Measurements from ENCODE around the gene COMMD4. TPM values are rescaled to one million over a fixed set of nuclear protein-coding genes. Genes with fewer than 3 reads are reported as not detected.
A peak's percentile ranks its signal among the peaks of the same experiment; 100 is the strongest.
"Not testable (repeated sequence)": the region's sequence is repeated elsewhere in the genome, so short reads cannot be mapped to it uniquely, and the experiment has no call there.

The COMMD4 gene
- total RNA-seq, 2 donors from 2014 or later = 35.3 to 43.8 TPM

DNA sequence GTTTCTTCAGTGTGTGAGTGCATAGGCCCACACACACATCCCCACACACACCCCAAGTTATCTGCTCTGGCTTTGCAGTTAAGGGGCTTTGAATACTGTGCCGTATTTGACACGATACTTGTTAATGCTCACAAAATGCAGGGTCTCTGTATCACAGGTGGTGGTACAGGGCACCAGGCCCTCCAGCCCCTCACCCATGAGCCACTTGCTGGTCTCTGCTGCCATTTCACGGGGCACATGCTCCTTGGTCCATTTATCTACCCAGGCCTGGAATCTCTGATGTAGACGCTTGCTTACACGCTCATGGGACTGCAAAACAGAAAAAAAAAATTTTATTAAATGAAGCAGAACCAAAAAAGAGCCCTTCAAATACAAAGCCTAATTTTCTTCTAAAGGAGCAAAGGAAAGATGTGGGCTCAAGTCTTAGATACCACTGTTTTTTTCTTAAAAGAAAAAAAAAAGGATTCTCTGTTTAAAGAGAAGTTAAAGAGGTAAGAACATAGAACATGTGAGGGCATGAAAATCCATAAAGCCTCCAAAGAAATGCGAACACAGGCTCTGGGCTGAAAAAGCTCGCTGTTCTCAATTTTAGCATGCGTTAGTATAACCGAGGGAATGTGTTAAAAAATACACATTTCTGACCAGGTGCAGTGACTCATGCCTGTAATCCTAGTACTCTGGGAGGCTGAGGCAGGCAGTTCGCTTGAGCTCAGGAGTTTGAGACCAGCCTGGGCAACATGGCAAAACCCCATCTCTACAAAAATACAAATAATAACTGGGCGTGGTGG is 36.2 kb downstream of the COMMD4 start:
- no peak overlapping the region for H3K4me3 ChIP-seq
- intact Hi-C loops (cut with DNase I) = no loop called here
- no peaks in the 10 kb centered on the region for H3K27me3 ChIP-seq
- no peak for DNase-seq
- ATAC-seq = no peak
- no peak for TF ChIP-seq POLR2A (IDR thresholded peaks at IDR 0.05)
- TF ChIP-seq, protein P1, sequence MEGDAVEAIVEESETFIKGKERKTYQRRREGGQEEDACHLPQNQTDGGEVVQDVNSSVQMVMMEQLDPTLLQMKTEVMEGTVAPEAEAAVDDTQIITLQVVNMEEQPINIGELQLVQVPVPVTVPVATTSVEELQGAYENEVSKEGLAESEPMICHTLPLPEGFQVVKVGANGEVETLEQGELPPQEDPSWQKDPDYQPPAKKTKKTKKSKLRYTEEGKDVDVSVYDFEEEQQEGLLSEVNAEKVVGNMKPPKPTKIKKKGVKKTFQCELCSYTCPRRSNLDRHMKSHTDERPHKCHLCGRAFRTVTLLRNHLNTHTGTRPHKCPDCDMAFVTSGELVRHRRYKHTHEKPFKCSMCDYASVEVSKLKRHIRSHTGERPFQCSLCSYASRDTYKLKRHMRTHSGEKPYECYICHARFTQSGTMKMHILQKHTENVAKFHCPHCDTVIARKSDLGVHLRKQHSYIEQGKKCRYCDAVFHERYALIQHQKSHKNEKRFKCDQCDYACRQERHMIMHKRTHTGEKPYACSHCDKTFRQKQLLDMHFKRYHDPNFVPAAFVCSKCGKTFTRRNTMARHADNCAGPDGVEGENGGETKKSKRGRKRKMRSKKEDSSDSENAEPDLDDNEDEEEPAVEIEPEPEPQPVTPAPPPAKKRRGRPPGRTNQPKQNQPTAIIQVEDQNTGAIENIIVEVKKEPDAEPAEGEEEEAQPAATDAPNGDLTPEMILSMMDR (IDR thresholded peaks at IDR 0.05) = no peak
- H3K4me1 ChIP-seq = peaks cover 22% of the 10 kb centered on the region
- no peak overlapping the region for H3K27ac ChIP-seq
- peaks cover 0 to 16% of the 10 kb centered on the region in 2 donors for H3K36me3 ChIP-seq (replicated peaks in 1 of 2; ENCODE audit: insufficient read depth in 1 of 2, low read depth in 2 of 2)
- WGBS, 2 donors = 92 to 93% methylated on average over 11 of the region's 11 CpGs
- no peaks in the 10 kb centered on the region for H3K9me3 ChIP-seq

DNA sequence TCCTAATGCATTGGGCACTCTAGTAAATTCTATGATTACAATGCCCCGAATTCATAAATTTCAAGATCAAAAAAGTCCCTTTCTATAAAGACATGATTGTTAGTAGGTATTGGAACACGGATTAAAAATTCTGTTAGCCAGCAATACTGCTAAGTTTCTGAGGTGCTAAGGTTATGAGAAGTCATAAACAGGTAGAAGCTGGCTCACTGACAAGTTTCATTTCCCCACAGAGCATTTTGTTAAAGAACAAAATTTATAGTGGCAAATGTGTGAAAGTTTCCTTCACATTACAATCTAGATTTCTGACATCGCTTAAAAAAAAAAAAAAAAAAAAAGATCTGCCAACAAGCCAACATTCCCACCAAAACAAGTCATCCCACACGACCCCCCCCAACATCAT is 44.9 kb downstream of the COMMD4 start:
- no peak for ATAC-seq
- intact Hi-C loops (cut with DNase I) = no loop called here
- H3K27me3 ChIP-seq = no peaks in the 10 kb centered on the region

DNA sequence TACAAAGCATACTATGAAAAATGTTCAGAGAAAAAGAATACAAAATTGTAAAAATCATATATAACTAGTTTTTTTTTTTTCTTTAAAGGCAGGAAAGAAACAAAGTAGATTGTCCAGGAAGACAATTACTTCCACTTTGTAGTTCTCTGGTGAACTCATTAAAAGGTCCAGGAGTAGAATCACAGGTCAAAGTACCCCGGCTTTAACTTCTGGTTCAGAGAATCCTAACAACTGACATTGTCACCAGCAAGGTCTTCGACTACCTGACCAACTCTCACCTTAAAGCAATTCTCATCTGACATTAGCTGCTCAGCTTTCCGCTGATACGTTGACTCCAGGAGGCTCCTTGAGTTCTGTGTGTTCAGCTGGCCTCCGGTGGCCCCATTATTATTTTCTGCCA is 48.1 kb downstream of the COMMD4 start:
- 38 to 61% methylated on average over 5 of the region's 5 CpGs for WGBS, 2 donors
- intact Hi-C loops (cut with DNase I); H3K4me3 ChIP-seq; ATAC-seq; H3K27ac ChIP-seq; H3K9me3 ChIP-seq; H3K4me1 ChIP-seq; H3K27me3 ChIP-seq: not testable (repeated sequence)
- peak in 1 of 4 donors; percentile 15 for DNase-seq
- H3K36me3 ChIP-seq (replicated peaks in 1 of 2; ENCODE audit: insufficient read depth in 1 of 2, low read depth in 2 of 2) = peaks cover 17 to 43% of the 10 kb centered on the region in 2 donors

More for the DNA sequence above, 44.9 kb downstream of the COMMD4 start:
- Histone ChIP-seq H3K4me3 (no peak overlapping the region), H3K36me3 (replicated peaks in 1 of 2; ENCODE audit: insufficient read depth in 1 of 2, low read depth in 2 of 2) (peaks cover 7 to 36% of the 10 kb centered on the region in 2 donors), H3K9me3 (no peaks in the 10 kb centered on the region), H3K4me1 (no peaks in the 10 kb centered on the region), H3K27ac (no peak overlapping the region)
- TF ChIP-seq, protein P1 (IDR thresholded peaks at IDR 0.05) = no peak
- no peak for TF ChIP-seq POLR2A (IDR thresholded peaks at IDR 0.05)
- 73 to 80% methylated on average over 4 of the region's 4 CpGs for WGBS, 2 donors
- no peak for DNase-seq

MicroRNAs within 50 kb of the gene (microRNA counts, 767-probe panel; counts per million panel counts)
- 736 to 1,799 counts per million in 2 donors for microRNA hsa-miR-631

Small RNA genes lying within 50 kb of the gene (microRNA-seq; reads per million reads assigned to microRNA genes)
- 0 reads per million in 2 donors for gene MIR631 (ENCODE audit: borderline number of aligned reads in 2 of 2, borderline replicate concordance in 2 of 2)

Small RNA genes lying within 50 kb of the gene (small RNA-seq; reads per million reads assigned to genes)
- not detected for gene RN7SL327P

Other genes starting within 250 kb of the COMMD4 start
- gene C15orf39, start 134.2 kb upstream of the COMMD4 start, total RNA-seq = 10 to 100 TPM; 12.5 to 30.3 TPM
- not detected for gene GOLGA6C, start 77.7 kb upstream of the COMMD4 start, total RNA-seq
- not detected for gene GOLGA6D, start 53.2 kb upstream of the COMMD4 start, total RNA-seq
- 100 to 1,000 TPM in 1 of 2 donors, 10 to 100 TPM in 1; 79.1 to 112 TPM for gene NEIL1, start 11.0 kb downstream of the COMMD4 start, total RNA-seq
- 100 to 1,000 TPM; 186 to 339 TPM for gene MAN2C1, start 32.5 kb downstream of the COMMD4 start, total RNA-seq
- 10 to 100 TPM; 17.1 to 23.1 TPM for gene SIN3A, start 115.6 kb downstream of the COMMD4 start, total RNA-seq
- 1 to 10 TPM; 7.3 to 9.9 TPM for gene PTPN9, start 243.3 kb downstream of the COMMD4 start, total RNA-seq